Activated gamma-delta T cell (primary cell): ENCODE measurements around the gene NR1D2.
"Not testable (repeated sequence)": the region's sequence is repeated elsewhere in the genome, so short reads cannot be mapped to it uniquely, and the experiment has no call there.

ENCODE experiments used
- DNase-seq: peaks from one replicate; lab custom pipeline; 2025; lab: John Stamatoyannopoulos, UW

Gene NR1D2

DNA sequence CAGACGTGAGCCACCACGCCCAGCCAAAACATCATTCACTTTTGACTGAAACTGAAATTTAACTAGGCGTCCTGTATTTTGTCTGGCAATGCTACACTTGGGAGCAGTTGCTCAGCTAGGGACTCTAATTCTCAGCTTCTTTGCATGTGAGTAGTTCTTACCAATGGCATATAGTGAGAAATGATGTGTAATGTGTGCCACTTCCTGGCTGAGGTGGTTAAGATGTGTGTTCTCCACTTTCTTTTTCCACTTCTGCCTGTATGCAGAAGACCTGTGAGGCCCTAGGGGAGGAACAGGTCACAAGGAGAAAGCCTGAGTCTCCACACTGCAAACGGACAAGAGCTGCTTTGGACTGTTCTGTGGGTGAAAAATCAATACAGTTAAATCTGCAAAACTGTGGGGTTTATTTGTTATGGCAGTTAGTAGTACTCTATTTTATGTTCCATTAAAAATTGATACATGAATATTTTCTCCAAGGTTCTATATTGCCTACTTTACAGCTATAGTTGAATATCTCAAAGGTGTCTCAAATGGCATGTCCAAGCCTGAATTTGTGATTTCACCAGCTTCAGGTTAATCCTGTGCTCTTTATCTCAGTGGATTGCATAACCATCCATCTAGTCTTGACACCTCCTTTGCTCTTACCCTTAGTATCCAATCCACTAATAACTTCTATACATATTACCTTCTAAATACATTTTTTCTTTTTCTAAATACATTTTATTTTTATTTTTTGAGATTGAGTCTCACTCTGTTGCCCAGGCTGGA, 59.3 kb downstream of the NR1D2 start:
- DNase-seq, result no peak

GRCh38 chr3:24005669-24006068, 60.6 kb downstream of the NR1D2 start:
- no peak for DNase-seq

- not testable (repeated sequence) for DNase-seq
Measured at GRCh38 chr3:24010834-24011233, 65.7 kb downstream of the NR1D2 start.

- DNase-seq, result no peak
Measured at GRCh38 chr3:24012589-24013269, 67.6 kb downstream of the NR1D2 start.

GRCh38 chr3:24017305-24017704, 72.2 kb downstream of the NR1D2 start:
- DNase-seq, result no peak

- no peak for DNase-seq
Measured at GRCh38 chr3:24018784-24019570, 73.9 kb downstream of the NR1D2 start.

DNA sequence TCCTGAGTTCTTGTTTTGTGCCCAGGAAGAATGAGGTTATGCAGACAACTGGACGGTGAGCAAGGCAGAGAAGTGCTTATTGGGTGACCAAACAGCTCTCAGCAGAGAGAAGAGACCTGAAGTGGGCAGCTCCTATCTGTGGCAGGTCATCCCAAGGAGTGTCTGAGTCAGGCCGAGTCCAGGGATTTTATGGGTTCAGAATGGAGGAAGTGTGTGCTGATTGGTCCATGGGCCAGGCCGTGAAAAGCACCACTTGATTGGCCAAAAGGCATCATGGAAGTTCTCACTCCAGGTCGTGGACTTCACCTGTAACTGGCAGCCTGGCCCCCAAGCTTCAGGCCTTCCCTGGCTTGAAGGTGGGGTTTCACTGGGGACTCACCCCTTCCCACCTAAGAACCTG, 74.5 kb downstream of the NR1D2 start:
- no peak for DNase-seq

- no peak for DNase-seq
Measured at GRCh38 chr3:24020036-24020691, 75.1 kb downstream of the NR1D2 start.

DNA sequence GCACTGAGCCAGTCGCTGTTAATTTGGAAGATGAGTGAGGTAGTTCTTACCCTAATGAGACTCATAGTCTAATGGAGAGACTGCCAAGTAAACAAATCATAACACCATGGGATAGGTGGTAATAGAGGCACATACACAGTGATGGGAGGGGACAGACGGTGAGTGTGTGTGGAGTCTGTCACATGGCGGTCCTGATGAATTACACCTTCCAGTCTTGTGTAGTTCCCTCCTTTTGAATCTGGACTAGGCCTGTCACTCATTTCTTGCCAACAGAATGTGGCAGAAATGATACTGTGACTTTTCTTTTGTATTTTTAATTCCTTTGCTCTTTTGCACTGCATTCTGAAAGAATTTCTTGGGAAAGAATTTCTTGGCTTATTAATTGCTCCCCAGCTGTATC, 78.1 kb downstream of the NR1D2 start:
- no peak for DNase-seq

DNA sequence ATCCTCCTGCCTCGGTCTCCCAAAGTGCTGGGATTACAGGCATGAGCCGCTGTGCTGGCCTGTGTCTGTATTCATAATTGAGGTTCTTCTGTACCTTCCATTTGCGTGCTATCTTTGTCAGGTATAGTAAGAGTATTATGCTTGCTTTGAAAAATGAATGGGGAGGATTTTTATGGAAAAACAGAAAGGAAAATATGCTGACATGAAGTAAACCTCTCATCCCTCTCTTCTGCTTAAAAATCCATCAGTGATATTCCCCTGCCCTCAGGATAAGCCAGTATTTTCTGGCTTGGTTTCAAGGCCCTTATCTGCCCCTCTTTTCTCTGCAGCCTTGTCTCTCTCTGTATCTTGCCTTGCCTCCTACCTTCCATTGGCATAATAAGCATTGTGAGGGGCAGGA, 80.7 kb downstream of the NR1D2 start:
- DNase-seq, result no peak

GRCh38 chr3:24026665-24027064, 81.6 kb downstream of the NR1D2 start:
- not testable (repeated sequence) for DNase-seq

- DNase-seq, result no peak
Measured at GRCh38 chr3:24027946-24028345, 82.9 kb downstream of the NR1D2 start.
